GM08714 (cell line): ENCODE data around the gene TCN2.
"Not testable (repeated sequence)": the region's sequence is repeated elsewhere in the genome, so short reads cannot be mapped to it uniquely, and the experiment has no call there.

ENCODE experiments used
- H3K4me3 ChIP-seq: fragments of 200-500 bp; sonication (Bioruptor generic); 2 replicates; pipeline ENCODE4 v1.5.1; 2014; ENCODE audit warnings: mild to moderate bottlenecking, low read length, inconsistent platforms
- ZNF274 ChIP-seq: IDR thresholded peaks from 2 replicates; pipeline ENCODE4 v1.6.1; 2012; ENCODE audit warnings: mild to moderate bottlenecking, low read depth, low read length

Gene TCN2

GRCh38 chr22:30572840-30573593 lies 34.0 kb upstream of the TCN2 start:
- no peak for TF ChIP-seq ZNF274
- H3K4me3 ChIP-seq = no peak overlapping the region

- H3K4me3 ChIP-seq = no peak overlapping the region
- TF ChIP-seq ZNF274 = no peak
These were observed 33.3 kb upstream of the TCN2 start for GRCh38 chr22:30573594-30574094.

- H3K4me3 ChIP-seq = no peak within 1 kb of the TSS
These were observed 32.6 kb upstream of the TCN2 start, which contains the start of gene GAL3ST1 for GRCh38 chr22:30574095-30574981. GAL3ST1 (minus strand) TSS chr22:30574665; CDS start chr22:30557392, 17,273 bp downstream.

GRCh38 chr22:30574997-30575671 lies 31.8 kb upstream of the TCN2 start:
- H3K4me3 ChIP-seq = no peak overlapping the region
- no peak for TF ChIP-seq ZNF274

More at GRCh38 chr22:30574095-30574981, 32.6 kb upstream of the TCN2 start, which contains the start of gene GAL3ST1:
- no peak for TF ChIP-seq ZNF274

GRCh38 chr22:30575859-30576258 lies 31.1 kb upstream of the TCN2 start:
- no peak for TF ChIP-seq ZNF274
- H3K4me3 ChIP-seq = no peak overlapping the region

- no peak for TF ChIP-seq ZNF274
- no peak overlapping the region for H3K4me3 ChIP-seq
These were observed 28.5 kb upstream of the TCN2 start for GRCh38 chr22:30578481-30578880.

GRCh38 chr22:30580896-30581295 lies 26.1 kb upstream of the TCN2 start:
- no peak for TF ChIP-seq ZNF274
- no peak overlapping the region for H3K4me3 ChIP-seq

- H3K4me3 ChIP-seq = no peak overlapping the region
- TF ChIP-seq ZNF274 = no peak
These were observed 24.9 kb upstream of the TCN2 start for GRCh38 chr22:30582051-30582450.

- H3K4me3 ChIP-seq = no peak overlapping the region
- TF ChIP-seq ZNF274 = no peak
These were observed 24.0 kb upstream of the TCN2 start for GRCh38 chr22:30582788-30583545.

- TF ChIP-seq ZNF274 = no peak
- no peak overlapping the region for H3K4me3 ChIP-seq
These were observed 22.5 kb upstream of the TCN2 start for GRCh38 chr22:30584441-30584840.

- no peak for TF ChIP-seq ZNF274
- H3K4me3 ChIP-seq = no peak overlapping the region
These were observed 20.6 kb upstream of the TCN2 start for GRCh38 chr22:30586414-30586813.

GRCh38 chr22:30591191-30591587 lies 15.8 kb upstream of the TCN2 start:
- no peak for TF ChIP-seq ZNF274
- H3K4me3 ChIP-seq = peak overlapping the region; percentile 96

GRCh38 chr22:30591588-30592359 lies 15.2 kb upstream of the TCN2 start, which contains the start of gene PES1:
PES1 (minus strand) TSS chr22:30591910; CDS start chr22:30591833, 77 bp downstream.
- peak within 1 kb of the TSS; percentile 96 for H3K4me3 ChIP-seq
- no peak for TF ChIP-seq ZNF274

GRCh38 chr22:30592360-30592713 lies 14.6 kb upstream of the TCN2 start:
- H3K4me3 ChIP-seq = not testable (repeated sequence)
